GM12878 (cell line): ENCODE data around the gene SEMA4D. TPM values are rescaled to one million over a fixed set of nuclear protein-coding genes. Genes with fewer than 3 reads are reported as not detected.

ENCODE experiments used
- ATAC-seq: fragments of 200-7000 bp; cut with Tn5 transposase; 3 replicates; pipeline ENCODE4 v1.9.1; 2020; ENCODE audit warnings: mild to moderate bottlenecking, moderate library complexity
- BruUV-seq: library from RNA; stranded (reverse); fragments of 400-500 nt; replicated peaks from 2 replicates; lab custom pipeline; 2021; lab: Mats Ljungman, UMichigan
- CTCF ChIA-PET: fragments of 300-600 bp; sonication (Branson Sonifier 250); formaldehyde crosslinking; extraction: SDS; loops from one replicate; lab custom pipeline; 2021; ENCODE audit warnings: inconsistent platforms; lab: Yijun Ruan, JAX
- POLR2A ChIA-PET: fragments of 350-600 bp; formaldehyde crosslinking; extraction: SDS; loops from one replicate; lab custom pipeline; 2021; ENCODE audit warnings: inconsistent platforms; lab: Charles Lee
- RAD21 ChIA-PET: fragments of 300-600 bp; sonication (Branson Sonifier 250); formaldehyde crosslinking; loops from one replicate; lab custom pipeline; 2023; ENCODE audit warnings: antibody characterized with exemption; ENCODE audit not compliant: unreplicated experiment; lab: Charles Lee
- SMC1A ChIA-PET: fragments of 300-600 bp; sonication (Branson Sonifier 250); formaldehyde crosslinking; loops from one replicate; lab custom pipeline; 2023; ENCODE audit not compliant: unreplicated experiment, uncharacterized antibody; lab: Charles Lee
- DNase-seq: peaks from one replicate; pipeline ENCODE4 v3.0.0-alpha.2; 2011; ENCODE audit warnings: low read depth, low spot score
- FAIRE-seq: peaks from 3 replicates; lab custom pipeline; 2011; peaks lifted over from hg19 to GRCh38; lab: Jason Lieb, UNC
- H2AFZ ChIP-seq: 2 replicates; pipeline ENCODE4 v1.6.0; 2011; ENCODE audit warnings: low read depth, low read length, control low read depth; ENCODE audit not compliant: control insufficient read depth
- H3K27ac ChIP-seq: 2 replicates; pipeline ENCODE4 v1.5.1; 2011; ENCODE audit warnings: control low read depth; ENCODE audit not compliant: control insufficient read depth, insufficient read depth
- H3K27me3 ChIP-seq, 2 experiments: replicated peaks in 1 of 2; 2 replicates each; pipeline versions ENCODE4 v1.6.0 to v1.6.1; 2011; ENCODE audit warnings: low read length in 1 of 2; ENCODE audit not compliant: control insufficient read depth in 2 of 2, insufficient read depth in 2 of 2
- H3K36me3 ChIP-seq, 2 experiments: 2 replicates each; pipeline ENCODE4 v1.5.1; 2011; ENCODE audit warnings: low read length in 1 of 2; ENCODE audit not compliant: control insufficient read depth in 2 of 2, insufficient read depth in 2 of 2
- H3K4me1 ChIP-seq: 2 replicates; pipeline ENCODE4 v1.6.1; 2011; ENCODE audit warnings: mild to moderate bottlenecking, low read length, moderate library complexity, mixed read lengths; ENCODE audit not compliant: control insufficient read depth, insufficient read depth
- H3K4me2 ChIP-seq: 2 replicates; pipeline ENCODE4 v1.6.0; 2011; ENCODE audit warnings: control low read depth; ENCODE audit not compliant: control insufficient read depth, insufficient read depth
- H3K4me3 ChIP-seq: fragments of 200-600 bp; sonication (generic); 2 replicates; pipeline ENCODE4 v1.5.1; 2016
- H3K79me2 ChIP-seq: 2 replicates; pipeline ENCODE4 v1.6.0; 2011; ENCODE audit warnings: low read length; ENCODE audit not compliant: control insufficient read depth, insufficient read depth
- H3K9ac ChIP-seq: 2 replicates; pipeline ENCODE4 v1.8.0; 2011; ENCODE audit warnings: low read length, control low read depth, mixed read lengths; ENCODE audit not compliant: control insufficient read depth, insufficient read depth
- H3K9me3 ChIP-seq: replicated peaks from 3 replicates; pipeline ENCODE4 v1.5.1; 2011; ENCODE audit warnings: mild to moderate bottlenecking, low read length; ENCODE audit not compliant: control insufficient read depth, insufficient read depth
- H4K20me1 ChIP-seq: 2 replicates; pipeline ENCODE4 v1.6.0; 2011; ENCODE audit not compliant: control insufficient read depth, insufficient read depth
- ASH2L ChIP-seq: fragments of 300-600, 200-600 bp; sonication (generic); IDR thresholded peaks from 2 replicates; pipeline ENCODE4 v1.6.1; 2017; ENCODE audit warnings: low read depth, mild to moderate bottlenecking, borderline replicate concordance
- ATF2 ChIP-seq: IDR thresholded peaks from 2 replicates; pipeline ENCODE4 v1.6.1; 2012; ENCODE audit warnings: low read length, inconsistent platforms
- HDAC2 ChIP-seq: fragments of 200-600 bp; sonication (generic); IDR thresholded peaks from 2 replicates; pipeline ENCODE4 v1.6.1; 2017
- HDGF ChIP-seq: fragments of 450-650 bp; IDR thresholded peaks from 2 replicates; pipeline ENCODE4 v1.6.1; 2016; ENCODE audit warnings: antibody characterized with exemption
- IKZF1 ChIP-seq: fragments of 450-650 bp; conservative IDR thresholded peaks from 2 replicates; pipeline ENCODE4 v1.6.1; 2017; ENCODE audit warnings: antibody characterized with exemption, mild to moderate bottlenecking
- MEF2B ChIP-seq: fragments of 450-650 bp; IDR thresholded peaks from 2 replicates; pipeline ENCODE4 v1.6.1; 2018; ENCODE audit warnings: mild to moderate bottlenecking, moderate library complexity; ENCODE audit not compliant: partially characterized antibody, poor library complexity, severe bottlenecking
- MLLT1 ChIP-seq: fragments of 450-650 bp; IDR thresholded peaks from 2 replicates; pipeline ENCODE4 v1.6.1; 2016; ENCODE audit warnings: mild to moderate bottlenecking
- MYC ChIP-seq: IDR thresholded peaks from 2 replicates; pipeline ENCODE4 v1.6.1; 2011; ENCODE audit warnings: mild to moderate bottlenecking, low read length, moderate library complexity, inconsistent platforms; ENCODE audit not compliant: insufficient read depth, insufficient replicate concordance, insufficient read length, severe bottlenecking
- TARDBP ChIP-seq: IDR thresholded peaks from 2 replicates; pipeline ENCODE4 v1.6.1; 2016; ENCODE audit warnings: borderline replicate concordance
- ZBTB4 ChIP-seq: fragments of 450-650 bp; formaldehyde crosslinking; IDR thresholded peaks from 2 replicates; pipeline ENCODE4 v1.4.0; 2022; ENCODE audit warnings: mild to moderate bottlenecking, moderate library complexity
- ZNF592 ChIP-seq: fragments of 450-650 bp; IDR thresholded peaks from 2 replicates; pipeline ENCODE4 v1.6.1; 2017; ENCODE audit warnings: mild to moderate bottlenecking, moderate library complexity
- WGBS: methylation state at CpG from one replicate; pipeline ENCODE4 v1.1.6; 2016; ENCODE audit warnings: low lambda C conversion rate; ENCODE audit not compliant: insufficient replicate concordance, insufficient coverage; ENCODE audit errors: missing lambda C conversion rate; 5-methylcytosine and 5-hydroxymethylcytosine counted together
- in situ Hi-C: fragments of 300-500 bp; cut with MboI; formaldehyde crosslinking; loops from 9 replicates; pipeline ENCODE4 v1.14.3; 2018; ENCODE audit warnings: mixed read lengths
- intact Hi-C: fragments of 100-400 bp; cut with micrococcal nuclease; formaldehyde crosslinking; loops from one replicate; pipeline ENCODE4 v1.14.2; 2022; ENCODE audit not compliant: unreplicated experiment
- polyA plus RNA-seq, 11 experiments: library from polyadenylated mRNA; depleted of rRNA in 4 of 11; unstranded in 6 of 11; stranded (reverse) in 5 of 11; fragments of >200 nt; fragmentation: Nextera tagmentation in 4 of 11; fragmentation: Illumina TruSeq in 1 of 11; extraction: Ambion mirVana in 4 of 11; extraction: Trizol in 1 of 11; gene quantifications; 1 replicate in 1 of 11; 2 replicates in 10 of 11; pipeline versions ENCODE4 v1.2.1 to v1.2.3, GENCODE V29; 2011 to 2016; ENCODE audit warnings: inconsistent platforms in 2 of 11, missing spikeins in 2 of 11, low read depth in 1 of 11
- total RNA-seq, 4 experiments: library from RNA; depleted of rRNA in 3 of 4; stranded (reverse); fragments of >200 nt in 3 of 4; fragmentation: Illumina TruSeq in 1 of 4; extraction: Trizol in 1 of 4; gene quantifications; 2 replicates each; pipeline versions ENCODE4 v1.2.1 to v1.2.3, GENCODE V29; 2013 to 2021

The SEMA4D gene
- total and polyA plus RNA-seq, 10 of the 15 experiments (the other 5 are each of a cell fraction or from before 2014, with no cell fraction given): 15.1 to 136 (median 39.6) TPM

GRCh38 chr9:89347651-89348050, 150.3 kb downstream of the SEMA4D start (continued):
- TF ChIP-seq IKZF1: no peak
- no peak for TF ChIP-seq MLLT1
- TF ChIP-seq HDGF: no peak
- no peak for TF ChIP-seq MYC
- TF ChIP-seq ASH2L: no peak
- TF ChIP-seq MEF2B: no peak
- TF ChIP-seq HDAC2: no peak

GRCh38 chr9:89346696-89347095, 151.2 kb downstream of the SEMA4D start:
- DNase-seq: no peak
- no peak for FAIRE-seq
- peaks cover 32 to 35% of the 10 kb centered on the region in 2 experiments for H3K36me3 ChIP-seq
- no peaks in the 10 kb centered on the region for H3K79me2 ChIP-seq
- SMC1A ChIA-PET: interaction anchor here (0.6 to 0.7 kb wide), 2 partner anchors 23 to 82 kb away, joined by 3 to 4 read pairs; no protein-coding TSS in a partner anchor
- H2AFZ ChIP-seq: no peak overlapping the region
- H3K4me1 ChIP-seq: peaks cover 2% of the 10 kb centered on the region
- H3K4me2 ChIP-seq: no peak overlapping the region
- ATAC-seq: no peak
- H3K9me3 ChIP-seq: peaks cover 2% of the 10 kb centered on the region; the same call in 1 of the 3 replicates
- intact Hi-C loops: no loop called here
- POLR2A ChIA-PET: interaction anchor here (0.7 to 1.4 kb wide), 2 partner anchors 14 to 19 kb away, joined by 4 to 7 read pairs; no protein-coding TSS in a partner anchor
- H4K20me1 ChIP-seq: no peaks in the 10 kb centered on the region
- no peak overlapping the region for H3K4me3 ChIP-seq
- no peak overlapping the region for H3K27ac ChIP-seq
- 93% methylated on average over 9 of the region's 9 CpGs for WGBS
- H3K9ac ChIP-seq: no peak overlapping the region
- RAD21 ChIA-PET: no interaction called here
- CTCF ChIA-PET: no interaction called here
- in situ Hi-C loops: no loop called here
- H3K27me3 ChIP-seq: no peaks in the 10 kb centered on the region
- BruUV-seq: no TSS peak
- TF ChIP-seq ATF2 (no peak), ZBTB4 (no peak), TARDBP (no peak), ZNF592 (no peak)
